BJ (cell line): ENCODE results near the gene KRTAP2-3. TPM values are rescaled to one million over a fixed set of nuclear protein-coding genes. Genes with fewer than 3 reads are reported as not detected.
"Not testable (repeated sequence)": the region's sequence is repeated elsewhere in the genome, so short reads cannot be mapped to it uniquely, and the experiment has no call there.

Source experiments
- CTCF ChIA-PET: fragments of 350-600 bp; formaldehyde crosslinking; extraction: SDS; loops from one replicate; lab custom pipeline; 2021; ENCODE audit warnings: antibody characterized with exemption, inconsistent platforms; lab: Yijun Ruan, JAX
- POLR2A ChIA-PET: fragments of 300-600 bp; sonication (Branson Sonifier 250); formaldehyde crosslinking; extraction: SDS; loops from one replicate; lab custom pipeline; 2021; ENCODE audit warnings: antibody characterized with exemption; lab: Charles Lee
- DNase-seq: peaks from one replicate; pipeline ENCODE4 v3.0.0-alpha.2; 2011; ENCODE audit warnings: low read depth
- H3K27me3 ChIP-seq: 2 replicates; pipeline ENCODE4 v1.6.0; 2011; ENCODE audit warnings: low read length; ENCODE audit not compliant: control insufficient read depth, insufficient read depth
- H3K36me3 ChIP-seq: 2 replicates; pipeline ENCODE4 v1.5.1; 2011; ENCODE audit warnings: low read length; ENCODE audit not compliant: control insufficient read depth, insufficient read depth
- H3K4me3 ChIP-seq: 2 replicates; pipeline ENCODE4 v1.5.1; 2011; ENCODE audit warnings: low read depth, mild to moderate bottlenecking, control low read depth, low read length
- polyA plus RNA-seq: library from polyadenylated mRNA; depleted of rRNA; stranded (reverse); fragments of >200 nt; gene quantifications from 2 replicates; pipeline ENCODE4 v1.2.3, GENCODE V29; 2011
- TF ChIP-seq, protein P1 (sequence below): IDR thresholded peaks from 2 replicates; pipeline ENCODE4 v1.5.1; 2011; ENCODE audit warnings: low read depth, mild to moderate bottlenecking, control low read depth, inconsistent platforms, low read length, moderate library complexity; ENCODE audit not compliant: insufficient read depth

The KRTAP2-3 gene
- polyA plus RNA-seq, 1 experiment, result 1.4 TPM

DNA sequence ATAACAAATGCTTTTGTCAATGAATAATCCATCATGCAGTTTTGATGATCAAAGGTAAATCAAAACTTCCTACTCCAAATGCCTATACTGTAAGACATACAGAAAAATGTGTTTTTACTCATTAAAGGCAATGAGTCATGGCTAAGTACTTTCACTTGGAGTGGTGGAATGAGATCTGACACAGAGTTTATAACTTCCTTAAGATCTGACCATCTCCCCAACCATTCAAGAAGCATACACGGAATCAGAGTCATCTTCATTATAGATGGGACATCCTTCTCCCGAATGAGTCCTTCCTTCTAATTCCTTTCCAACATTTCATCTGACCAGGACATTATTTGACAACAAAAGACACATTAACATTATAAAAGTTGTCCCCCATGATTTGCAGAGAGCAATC lies 23.5 kb upstream of the KRTAP2-3 start:
- POLR2A ChIA-PET, result interaction anchor here (1.0 kb wide), 1 partner anchor 21 kb away, joined by 3 read pairs; no protein-coding TSS in a partner anchor
- H3K4me3 ChIP-seq, CTCF ChIA-PET, H3K27me3 ChIP-seq, H3K36me3 ChIP-seq: not testable (repeated sequence)
- DNase-seq, result peak; percentile 50

DNA sequence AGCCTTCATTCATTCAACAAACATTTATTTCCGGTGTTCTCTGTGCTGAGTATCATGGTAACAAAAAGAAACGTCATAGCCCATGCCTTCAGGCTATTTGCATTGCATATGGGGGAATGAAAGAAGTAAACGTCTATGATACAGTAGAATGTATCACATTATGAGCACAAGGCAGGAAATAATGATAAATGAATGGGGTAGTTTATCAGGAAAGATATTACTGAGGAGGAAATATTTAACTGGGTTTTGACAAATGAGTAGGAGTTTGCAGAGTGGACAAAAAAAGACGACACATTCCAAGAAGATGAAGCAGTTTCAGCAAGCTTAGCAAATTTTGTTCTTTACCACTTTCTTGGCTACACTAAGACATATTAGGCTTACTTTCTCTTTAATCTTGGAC lies 22.7 kb upstream of the KRTAP2-3 start:
- TF ChIP-seq, protein P1, sequence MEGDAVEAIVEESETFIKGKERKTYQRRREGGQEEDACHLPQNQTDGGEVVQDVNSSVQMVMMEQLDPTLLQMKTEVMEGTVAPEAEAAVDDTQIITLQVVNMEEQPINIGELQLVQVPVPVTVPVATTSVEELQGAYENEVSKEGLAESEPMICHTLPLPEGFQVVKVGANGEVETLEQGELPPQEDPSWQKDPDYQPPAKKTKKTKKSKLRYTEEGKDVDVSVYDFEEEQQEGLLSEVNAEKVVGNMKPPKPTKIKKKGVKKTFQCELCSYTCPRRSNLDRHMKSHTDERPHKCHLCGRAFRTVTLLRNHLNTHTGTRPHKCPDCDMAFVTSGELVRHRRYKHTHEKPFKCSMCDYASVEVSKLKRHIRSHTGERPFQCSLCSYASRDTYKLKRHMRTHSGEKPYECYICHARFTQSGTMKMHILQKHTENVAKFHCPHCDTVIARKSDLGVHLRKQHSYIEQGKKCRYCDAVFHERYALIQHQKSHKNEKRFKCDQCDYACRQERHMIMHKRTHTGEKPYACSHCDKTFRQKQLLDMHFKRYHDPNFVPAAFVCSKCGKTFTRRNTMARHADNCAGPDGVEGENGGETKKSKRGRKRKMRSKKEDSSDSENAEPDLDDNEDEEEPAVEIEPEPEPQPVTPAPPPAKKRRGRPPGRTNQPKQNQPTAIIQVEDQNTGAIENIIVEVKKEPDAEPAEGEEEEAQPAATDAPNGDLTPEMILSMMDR, result no peak
- POLR2A ChIA-PET, result interaction anchor here (1.0 kb wide), 1 partner anchor 21 kb away, joined by 3 read pairs; no protein-coding TSS in a partner anchor
- DNase-seq, result no peak
- H3K4me3 ChIP-seq, result no peak overlapping the region
- no peaks in the 10 kb centered on the region for H3K36me3 ChIP-seq
- CTCF ChIA-PET, result no interaction called here
- no peaks in the 10 kb centered on the region for H3K27me3 ChIP-seq

- TF ChIP-seq, protein P1, result no peak
Observed at GRCh38 chr17:41076788-41077187, 16.9 kb upstream of the KRTAP2-3 start.

GRCh38 chr17:41073676-41074075 lies 13.8 kb upstream of the KRTAP2-3 start:
- POLR2A ChIA-PET, result no interaction called here
- Histone ChIP-seq H3K36me3 (no peaks in the 10 kb centered on the region), H3K27me3 (no peaks in the 10 kb centered on the region), H3K4me3 (no peak overlapping the region)
- CTCF ChIA-PET, result interaction anchor here (0.6 kb wide), 1 partner anchor 469 kb away, joined by 3 read pairs; no protein-coding TSS in a partner anchor
- TF ChIP-seq, protein P1, result no peak
- no peak for DNase-seq

More at GRCh38 chr17:41076788-41077187, 16.9 kb upstream of the KRTAP2-3 start:
- no peaks in the 10 kb centered on the region for H3K27me3 ChIP-seq
- ChIA-PET POLR2A (no interaction called here), CTCF (no interaction called here)
- H3K4me3 ChIP-seq, result no peak overlapping the region
- DNase-seq, result no peak
- no peaks in the 10 kb centered on the region for H3K36me3 ChIP-seq

DNA sequence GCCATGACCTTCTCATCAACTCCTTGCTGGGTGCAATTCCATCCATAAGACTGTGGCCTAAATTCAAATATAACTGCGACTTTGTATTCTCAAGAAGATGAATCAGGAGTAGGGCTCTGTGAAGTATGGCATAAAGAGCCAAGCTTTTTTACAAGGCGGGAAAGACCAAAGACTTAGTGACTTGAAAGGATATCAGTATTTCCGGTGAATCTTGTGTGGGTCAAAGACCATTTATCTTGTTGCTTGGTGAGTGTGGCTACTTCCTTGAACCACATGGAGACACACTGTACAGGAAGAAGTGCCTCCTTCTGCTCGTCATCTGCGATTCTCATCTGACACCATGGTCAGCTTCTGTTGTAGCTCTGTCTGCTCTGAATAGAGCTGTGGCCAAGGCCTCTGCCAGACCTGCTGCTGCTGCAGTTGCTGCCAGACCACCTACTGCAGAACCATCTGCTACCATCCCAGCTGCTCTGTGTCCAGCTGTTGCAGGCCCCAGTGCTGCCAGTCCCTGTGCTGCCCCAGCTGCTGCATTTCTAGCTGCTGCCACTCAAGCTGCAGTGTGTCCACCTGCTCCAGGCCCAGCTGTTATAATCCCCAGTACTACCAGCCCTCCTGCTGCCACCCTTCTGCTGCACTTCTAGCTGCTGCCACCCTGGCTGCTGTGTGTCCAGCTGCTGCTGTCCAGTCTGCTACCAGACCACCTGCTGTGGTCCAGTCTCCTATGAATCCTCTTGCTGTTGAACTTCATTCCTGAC lies 11.9 kb upstream of the KRTAP2-3 start:
- CTCF ChIA-PET, result interaction anchor here (1.1 kb wide), 1 partner anchor 22 kb away, joined by 4 read pairs; no protein-coding TSS in a partner anchor

More for the DNA sequence above, 11.9 kb upstream of the KRTAP2-3 start:
- DNase-seq, result no peak
- TF ChIP-seq, protein P1, result no peak
- Histone ChIP-seq H3K36me3 (no peaks in the 10 kb centered on the region), H3K4me3 (no peak overlapping the region), H3K27me3 (no peaks in the 10 kb centered on the region)
- POLR2A ChIA-PET, result no interaction called here
